PC-3 (cell line): ENCODE data around the gene PATE4. TPM values are rescaled to one million over a fixed set of nuclear protein-coding genes. Genes with fewer than 3 reads are reported as not detected.
"Not testable (repeated sequence)": the region's sequence is repeated elsewhere in the genome, so short reads cannot be mapped to it uniquely, and the experiment has no call there.

Experiments
- ATAC-seq: fragments of 200-7000 bp; cut with Tn5 transposase; 2 replicates; pipeline ENCODE4 v1.9.1; 2020; ENCODE audit warnings: mild to moderate bottlenecking, moderate library complexity
- BruUV-seq: library from RNA; stranded (reverse); fragments of 400-500 nt; replicated peaks from 2 replicates; lab custom pipeline; 2021; lab: Mats Ljungman, UMichigan
- CTCF ChIA-PET: fragments of 300-600 bp; sonication (Branson Sonifier 250); formaldehyde crosslinking; loops from one replicate; lab custom pipeline; 2022; ENCODE audit warnings: antibody characterized with exemption; lab: Charles Lee
- POLR2A ChIA-PET: fragments of 300-600 bp; sonication (Branson Sonifier 250); formaldehyde crosslinking; loops from one replicate; lab custom pipeline; 2022; ENCODE audit warnings: antibody characterized with exemption; ENCODE audit not compliant: unreplicated experiment; lab: Charles Lee
- DNase-seq: peaks from one replicate; pipeline ENCODE4 v3.0.0-alpha.2; 2015
- H2AFZ ChIP-seq: fragments of 300-600 bp; sonication (generic); 2 replicates; pipeline ENCODE4 v1.6.0; 2016; ENCODE audit warnings: antibody characterized with exemption, low read length
- H3F3A ChIP-seq: fragments of 300-600 bp; sonication (generic); one replicate; pipeline ENCODE4 v1.6.0; 2017; ENCODE audit warnings: antibody characterized with exemption, low read length, control low read depth, mild to moderate bottlenecking; ENCODE audit not compliant: unreplicated experiment
- H3K27ac ChIP-seq: fragments of 300-600 bp; sonication (generic); 2 replicates; pipeline ENCODE4 v1.5.1; 2016; ENCODE audit warnings: mild to moderate bottlenecking, low read length
- H3K27me3 ChIP-seq: fragments of 300-600 bp; sonication (generic); 2 replicates; pipeline ENCODE4 v1.6.1; 2016; ENCODE audit warnings: low read length, mixed read lengths
- H3K36me3 ChIP-seq: fragments of 300-600 bp; sonication (generic); 2 replicates; pipeline ENCODE4 v1.6.1; 2016; ENCODE audit warnings: low read depth, mixed run types, low read length, mixed read lengths
- H3K4me1 ChIP-seq: fragments of 300-600 bp; sonication (generic); 2 replicates; pipeline ENCODE4 v1.5.1; 2016; ENCODE audit warnings: low read length; ENCODE audit not compliant: insufficient read depth
- H3K4me2 ChIP-seq: fragments of 300-600 bp; sonication (generic); 2 replicates; pipeline ENCODE4 v1.6.0; 2016; ENCODE audit warnings: low read length
- H3K4me3 ChIP-seq: fragments of 300-600 bp; sonication (generic); 2 replicates; pipeline ENCODE4 v1.5.1; 2016; ENCODE audit warnings: mild to moderate bottlenecking, low read length, mixed read lengths
- H3K79me2 ChIP-seq: fragments of 300-600 bp; sonication (generic); 2 replicates; pipeline ENCODE4 v1.6.1; 2017; ENCODE audit warnings: low read length, mixed read lengths
- H3K9ac ChIP-seq: fragments of 300-600 bp; sonication (generic); 2 replicates; pipeline ENCODE4 v1.6.0; 2016; ENCODE audit warnings: mild to moderate bottlenecking, low read length
- H3K9me2 ChIP-seq: fragments of 300-600 bp; sonication (generic); replicated peaks from 2 replicates; pipeline ENCODE4 v1.6.1; 2016; ENCODE audit warnings: mixed run types, low read length, mixed read lengths
- H3K9me3 ChIP-seq: fragments of 300-600 bp; sonication (generic); 2 replicates; pipeline ENCODE4 v1.6.1; 2016; ENCODE audit warnings: low read length, mixed read lengths
- H4K20me1 ChIP-seq: fragments of 300-600 bp; sonication (generic); 2 replicates; pipeline ENCODE4 v1.6.1; 2016; ENCODE audit warnings: low read length, mixed read lengths
- CTCF ChIP-seq: fragments of 300-600 bp; sonication (generic); conservative IDR thresholded peaks from 2 replicates; pipeline ENCODE4 v1.5.1; 2017; ENCODE audit warnings: antibody characterized with exemption, low read depth, mild to moderate bottlenecking, low read length
- EZH2 ChIP-seq: fragments of 300-600 bp; sonication (generic); IDR thresholded peaks from one replicate; pipeline ENCODE4 v1.6.1; 2017; ENCODE audit warnings: antibody characterized with exemption, mild to moderate bottlenecking, low read length; ENCODE audit not compliant: unreplicated experiment
- EZH2phosphoT487 ChIP-seq: fragments of 300-600 bp; sonication (generic); IDR thresholded peaks from 2 replicates; pipeline ENCODE4 v1.6.1; 2018; ENCODE audit warnings: mild to moderate bottlenecking, antibody characterized with exemption, low read length, borderline replicate concordance
- intact Hi-C: fragments of 100-400 bp; cut with micrococcal nuclease; formaldehyde crosslinking; loops from 2 replicates; pipeline ENCODE4 v1.9.0; 2023
- total RNA-seq: library from RNA; depleted of rRNA; stranded (reverse); fragments of >200 nt; gene quantifications from 2 replicates; pipeline ENCODE4 v1.2.3, GENCODE V29; 2014

Gene PATE4
- total RNA-seq, 1 experiment from 2014 or later: not detected

GRCh38 chr11:125842321-125842948 is 9.3 kb downstream of the PATE4 start:
- intact Hi-C loops: no loop called here
- no peak overlapping the region for H3K4me2 ChIP-seq
- H3K9me3 ChIP-seq: peaks cover 15% of the 10 kb centered on the region
- no peaks in the 10 kb centered on the region for H3K36me3 ChIP-seq
- no peak overlapping the region for H2AFZ ChIP-seq
- H3K9me2 ChIP-seq: no peaks in the 10 kb centered on the region
- H3K79me2 ChIP-seq: no peaks in the 10 kb centered on the region
- no peaks in the 10 kb centered on the region for H3K27me3 ChIP-seq
- H3F3A ChIP-seq: no peaks in the 10 kb centered on the region
- BruUV-seq: no TSS peak
- TF ChIP-seq CTCF: no peak
- no peak for TF ChIP-seq EZH2phosphoT487
- no peak for TF ChIP-seq EZH2
- H3K4me1 ChIP-seq: no peaks in the 10 kb centered on the region
- H3K27ac ChIP-seq: no peak overlapping the region
- ChIA-PET POLR2A (no interaction called here), CTCF (no interaction called here)
- H3K9ac ChIP-seq: no peak overlapping the region
- DNase-seq (no peak), ATAC-seq (no peak)
- H3K4me3 ChIP-seq: no peak overlapping the region
- no peaks in the 10 kb centered on the region for H4K20me1 ChIP-seq

DNA sequence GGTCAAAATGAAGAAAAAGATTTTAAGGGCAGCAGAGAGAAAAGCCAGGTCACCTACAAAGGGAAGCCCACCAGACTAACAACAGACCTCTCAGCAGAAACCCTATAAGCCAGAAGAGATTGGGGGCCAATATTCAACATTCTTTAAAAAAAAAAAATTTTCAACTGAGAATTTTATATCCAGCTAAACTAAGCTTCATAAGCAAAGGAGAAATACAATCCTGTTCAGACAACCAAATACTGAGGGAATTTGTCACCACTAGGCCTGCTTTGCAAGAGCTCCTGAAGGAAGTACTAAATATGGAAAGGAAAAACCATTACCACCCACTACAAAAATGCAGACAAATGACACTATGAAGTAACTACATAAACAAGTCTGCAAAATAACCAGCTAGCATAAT is 13.1 kb downstream of the PATE4 start:
- Histone ChIP-seq H3K4me3 (no peak overlapping the region), H3K4me2 (no peak overlapping the region), H3K9me3 (peaks cover 15% of the 10 kb centered on the region), H3K27me3 (no peaks in the 10 kb centered on the region), H3F3A (no peaks in the 10 kb centered on the region), H3K9me2 (no peaks in the 10 kb centered on the region), H2AFZ (no peak overlapping the region), H3K79me2 (no peaks in the 10 kb centered on the region), H3K27ac (no peak overlapping the region), H3K36me3 (no peaks in the 10 kb centered on the region), H3K4me1 (no peaks in the 10 kb centered on the region), H4K20me1 (no peaks in the 10 kb centered on the region), H3K9ac (no peak overlapping the region)
- no peak for TF ChIP-seq EZH2
- no peak for TF ChIP-seq EZH2phosphoT487
- no peak for TF ChIP-seq CTCF
- intact Hi-C loops: no loop called here
- ChIA-PET POLR2A (no interaction called here), CTCF (no interaction called here)
- no TSS peak for BruUV-seq
- no peak for ATAC-seq
- DNase-seq: no peak

- H2AFZ ChIP-seq, BruUV-seq, POLR2A ChIA-PET, intact Hi-C loops, H3K79me2 ChIP-seq, H3K27ac ChIP-seq, H3K9ac ChIP-seq, H3K9me2 ChIP-seq, H4K20me1 ChIP-seq, H3K36me3 ChIP-seq, H3K4me3 ChIP-seq, H3K4me1 ChIP-seq, H3K4me2 ChIP-seq, H3K27me3 ChIP-seq, DNase-seq, H3F3A ChIP-seq, H3K9me3 ChIP-seq, CTCF ChIA-PET, ATAC-seq: not testable (repeated sequence)
These were observed 24.6 kb downstream of the PATE4 start for GRCh38 chr11:125857670-125858069.

GRCh38 chr11:125862786-125863185 is 29.7 kb downstream of the PATE4 start:
- intact Hi-C loops, H3K9me2 ChIP-seq, H3K79me2 ChIP-seq, H4K20me1 ChIP-seq, H3K4me1 ChIP-seq, H3K9ac ChIP-seq, BruUV-seq, DNase-seq, H2AFZ ChIP-seq, H3K27ac ChIP-seq, H3K4me2 ChIP-seq, H3K27me3 ChIP-seq, H3K4me3 ChIP-seq, H3K9me3 ChIP-seq, POLR2A ChIA-PET, H3K36me3 ChIP-seq, H3F3A ChIP-seq, CTCF ChIA-PET, ATAC-seq: not testable (repeated sequence)

GRCh38 chr11:125865354-125865753 is 32.2 kb downstream of the PATE4 start:
- H2AFZ ChIP-seq, intact Hi-C loops, DNase-seq, H4K20me1 ChIP-seq, H3K4me1 ChIP-seq, CTCF ChIA-PET, H3K27ac ChIP-seq, H3K4me3 ChIP-seq, H3K4me2 ChIP-seq, H3K9me2 ChIP-seq, H3K79me2 ChIP-seq, ATAC-seq, H3K9ac ChIP-seq, H3K27me3 ChIP-seq, H3F3A ChIP-seq, POLR2A ChIA-PET, H3K9me3 ChIP-seq, H3K36me3 ChIP-seq, BruUV-seq: not testable (repeated sequence)
